ENCODE results near the gene AOPEP. TPM values are rescaled to one million over a fixed set of nuclear protein-coding genes. Genes with fewer than 3 reads are reported as not detected.

Gene AOPEP
- total RNA-seq, 1 experiment from 2014 or later = 14.4 TPM

GRCh38 chr9:94804316-94804715 is 77.8 kb downstream of the AOPEP start:
- Mint-ChIP-seq H3K27me3 (ENCODE audit: low read depth) (no peaks in the 10 kb centered on the region), H3K4me3 (no peak overlapping the region), H3K9me3 (no peaks in the 10 kb centered on the region), H3K36me3 (no peaks in the 10 kb centered on the region; the same call in 1 of the 2 replicates), H3K27ac (no peak overlapping the region), H3K4me1 (peaks cover 6% of the 10 kb centered on the region; the same call in 1 of the 2 replicates)
- TF ChIP-seq ZNF138 (CRISPR knock-in tag; conservative IDR thresholded peaks at IDR 0.05) = no peak
- TF ChIP-seq IRF1 (CRISPR knock-in tag; IDR thresholded peaks at IDR 0.05) = no peak
- no peak for ATAC-seq
- POLR2A ChIA-PET = interaction anchor here (0.7 kb wide), 1 partner anchor 9 kb away, joined by 3 read pairs; no protein-coding TSS in a partner anchor
- no peak for DNase-seq (ENCODE audit: low spot score)
- CTCF ChIA-PET = no interaction called here

- ATAC-seq = no peak
- Mint-ChIP-seq H3K4me1 (peaks cover 6% of the 10 kb centered on the region; the same call in 1 of the 2 replicates), H3K4me3 (no peak overlapping the region), H3K27ac (no peak overlapping the region), H3K27me3 (ENCODE audit: low read depth) (no peaks in the 10 kb centered on the region), H3K9me3 (no peaks in the 10 kb centered on the region), H3K36me3 (no peaks in the 10 kb centered on the region; the same call in 1 of the 2 replicates)
- DNase-seq (ENCODE audit: low spot score) = no peak
- CTCF ChIA-PET = interaction anchor here (0.7 to 1.1 kb wide), 2 partner anchors 99 to 124 kb away, joined by 3 read pairs; no protein-coding TSS in a partner anchor
- POLR2A ChIA-PET = no interaction called here
- TF ChIP-seq FOXK1 (CRISPR knock-in tag; IDR thresholded peaks at IDR 0.05) (no peak), FOXJ3 (CRISPR knock-in tag; IDR thresholded peaks at IDR 0.05; ENCODE audit: borderline replicate concordance) (no peak), ZBTB21 (CRISPR knock-in tag; IDR thresholded peaks at IDR 0.05; ENCODE audit: borderline replicate concordance) (no peak), ZNF121 (CRISPR knock-in tag; IDR thresholded peaks at IDR 0.05) (no peak), MYBL2 (CRISPR knock-in tag; IDR thresholded peaks at IDR 0.05) (no peak), ZNF512 (CRISPR knock-in tag; IDR thresholded peaks at IDR 0.05; ENCODE audit: borderline replicate concordance) (no peak), PRDM15 (CRISPR knock-in tag; IDR thresholded peaks at IDR 0.05) (no peak), NR2C2 (CRISPR knock-in tag; IDR thresholded peaks at IDR 0.05) (no peak), E2F1 (CRISPR knock-in tag; IDR thresholded peaks at IDR 0.05) (no peak), ETV6 (CRISPR knock-in tag; IDR thresholded peaks at IDR 0.05) (no peak)
These were observed 78.6 kb downstream of the AOPEP start for GRCh38 chr9:94805051-94805489.

- no peaks in the 10 kb centered on the region for H3K27me3 Mint-ChIP-seq (ENCODE audit: low read depth)
- ChIA-PET CTCF (interaction anchor here (0.7 to 1.1 kb wide), 2 partner anchors 100 to 124 kb away, joined by 3 read pairs; no protein-coding TSS in a partner anchor), POLR2A (no interaction called here)
- H3K27ac Mint-ChIP-seq = no peak overlapping the region
- H3K4me1 Mint-ChIP-seq = peaks cover 6% of the 10 kb centered on the region; the same call in 1 of the 2 replicates
- DNase-seq (ENCODE audit: low spot score) (no peak), ATAC-seq (no peak)
- H3K36me3 Mint-ChIP-seq = no peaks in the 10 kb centered on the region; the same call in 1 of the 2 replicates
- no peak overlapping the region for H3K4me3 Mint-ChIP-seq
- H3K9me3 Mint-ChIP-seq = no peaks in the 10 kb centered on the region
- TF ChIP-seq JUN (CRISPR knock-in tag; IDR thresholded peaks at IDR 0.05) (no peak), JAZF1 (CRISPR knock-in tag; IDR thresholded peaks at IDR 0.05) (no peak), GRHL2 (CRISPR knock-in tag; IDR thresholded peaks at IDR 0.05; ENCODE audit: insufficient replicate concordance, severe bottlenecking) (no peak), HMGXB4 (CRISPR knock-in tag; IDR thresholded peaks at IDR 0.05) (no peak), PRRX2 (CRISPR knock-in tag; IDR thresholded peaks at IDR 0.05) (no peak), GABPB1 (CRISPR knock-in tag; IDR thresholded peaks at IDR 0.05) (no peak), ZNF121 (CRISPR knock-in tag; IDR thresholded peaks at IDR 0.05) (no peak), PRDM15 (CRISPR knock-in tag; IDR thresholded peaks at IDR 0.05) (no peak), OVOL2 (CRISPR knock-in tag; IDR thresholded peaks at IDR 0.05; ENCODE audit: borderline replicate concordance) (no peak), ZNF138 (CRISPR knock-in tag; conservative IDR thresholded peaks at IDR 0.05) (no peak)
These were observed 79.1 kb downstream of the AOPEP start for GRCh38 chr9:94805585-94805984.

All from WTC11 (cell line).